Measurements from ENCODE around the gene FBXL2. TPM values are rescaled to one million over a fixed set of nuclear protein-coding genes. Genes with fewer than 3 reads are reported as not detected.

Gene FBXL2
- total and polyA plus RNA-seq, 2 of the 4 experiments (the other 2 are of a cell fraction), result 15.8 to 21.0 TPM

DNA sequence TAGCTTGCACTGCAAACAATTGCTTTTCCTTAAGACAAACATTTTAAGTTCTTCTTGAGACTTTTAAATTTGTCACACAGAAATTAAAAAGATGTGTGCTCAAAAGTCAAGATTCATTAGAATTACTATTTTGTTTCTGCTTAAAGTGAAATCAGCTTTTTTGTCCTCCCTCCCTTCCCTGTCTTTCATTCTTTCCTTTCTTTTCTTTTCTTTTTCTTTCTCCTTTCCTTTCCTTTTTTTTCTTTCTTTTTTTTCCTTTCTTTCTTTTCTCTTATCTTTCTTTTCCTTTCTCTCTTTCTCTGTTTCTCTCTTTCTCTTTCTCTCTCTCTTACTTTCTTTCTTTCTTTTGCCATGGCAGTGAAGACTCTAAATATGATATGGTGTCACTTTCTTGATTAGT lies 37.8 kb downstream of the FBXL2 start:
- Histone ChIP-seq H3K36me3 (ENCODE audit: control insufficient read depth, insufficient read depth, low read length) (peaks cover 4% of the 10 kb centered on the region; the same call in 1 of the 2 replicates), H3K56ac (ENCODE audit: extremely low read depth, insufficient read depth, low read length) (no peak overlapping the region), H3K4me2 (ENCODE audit: low read depth, low read length) (no peak overlapping the region), H3K4me1 (ENCODE audit: control insufficient read depth, insufficient read depth, low read length) (peaks cover 6% of the 10 kb centered on the region; the same call in 1 of the 2 replicates), H3K18ac (ENCODE audit: low read depth, low read length) (no peak overlapping the region), H3K9me1 (ENCODE audit: insufficient read depth, low read length) (peaks cover 4% of the 10 kb centered on the region; the same call in 1 of the 2 replicates), H3K23ac (ENCODE audit: low read depth, low read length) (no peak overlapping the region), H3K27me3 (ENCODE audit: control insufficient read depth, insufficient read depth, low read length) (no peaks in the 10 kb centered on the region), H4K91ac (ENCODE audit: insufficient read depth, low read depth, low read length) (no peak overlapping the region), H3K9me3 (ENCODE audit: control insufficient read depth, insufficient read depth, low read length) (peaks cover 6% of the 10 kb centered on the region), H2BK15ac (ENCODE audit: low read depth, low read length) (no peak overlapping the region), H3K27ac (ENCODE audit: insufficient read depth, low read length) (no peak overlapping the region), H4K5ac (ENCODE audit: low read depth, low read length) (no peak overlapping the region), H4K20me1 (ENCODE audit: insufficient read depth, low read length) (0 out of 2 replicates have a peak, but pooled peaks cover 2% of the 10 kb centered on the region), H2BK20ac (ENCODE audit: low read depth, low read length) (no peak overlapping the region), H2BK120ac (ENCODE audit: low read depth, low read length) (no peak overlapping the region), H2AK9ac (replicated peaks; ENCODE audit: low read depth, low read length, poor library complexity) (no peak overlapping the region), H3K4ac (ENCODE audit: low read depth, low read length) (no peak overlapping the region), H2AFZ (replicated peaks; ENCODE audit: low read length, poor library complexity) (no peak overlapping the region), H2BK5ac (ENCODE audit: low read depth, low read length, poor library complexity, severe bottlenecking) (no peak overlapping the region), H3K79me1 (ENCODE audit: low read depth in 1 of 2, low read length in 2 of 2) (peaks cover 9 to 25% of the 10 kb centered on the region in 2 experiments; a peak in 3 of 4 replicates), H3K14ac (replicated peaks; ENCODE audit: low read depth, low read length) (no peak overlapping the region), H4K8ac (ENCODE audit: low read depth in 2 of 2, low read length in 2 of 2) (no peak overlapping the region), H3K9ac (ENCODE audit: low read depth, low read length) (no peak overlapping the region), H3K4me3 (ENCODE audit: insufficient read depth, low read depth, low read length) (no peak overlapping the region), H2AK5ac (ENCODE audit: low read depth, low read length) (no peak overlapping the region)
- ATAC-seq (ENCODE audit: low read depth) (no peak), DNase-seq (no peak)
- BruUV-seq (replicated peaks), result no TSS peak
- intact Hi-C loops (cut with micrococcal nuclease) (loop anchor here (5.0 kb wide), 1 partner anchor 42 kb away; no protein-coding TSS in a partner anchor), dilution Hi-C loops (cut with HindIII; ENCODE audit: low sequenced_read_pairs, unreplicated experiment) (no loop called here), in situ Hi-C loops (cut with MboI; ENCODE audit: low sequenced_read_pairs) (loop anchor here (5.0 kb wide), 1 partner anchor 37 kb away; no protein-coding TSS in a partner anchor)
- ChIA-PET POLR2A (ENCODE audit: unreplicated experiment) (no interaction called here), CTCF (no interaction called here)
- TF ChIP-seq CEBPB (IDR thresholded peaks at IDR 0.05; ENCODE audit: low read depth, low read length) (no peak), MXI1 (IDR thresholded peaks at IDR 0.05; ENCODE audit: borderline replicate concordance, low read depth, low read length) (no peak), FOS (IDR thresholded peaks at IDR 0.05; ENCODE audit: low read depth, low read length) (no peak), CHD1 (IDR thresholded peaks at IDR 0.05; ENCODE audit: low read depth, low read length) (no peak), RCOR1 (IDR thresholded peaks at IDR 0.05; ENCODE audit: insufficient replicate concordance, low read length) (no peak), NFE2L2 (IDR thresholded peaks at IDR 0.05; ENCODE audit: low read depth, low read length) (no peak)
- TF ChIP-seq, protein P1, sequence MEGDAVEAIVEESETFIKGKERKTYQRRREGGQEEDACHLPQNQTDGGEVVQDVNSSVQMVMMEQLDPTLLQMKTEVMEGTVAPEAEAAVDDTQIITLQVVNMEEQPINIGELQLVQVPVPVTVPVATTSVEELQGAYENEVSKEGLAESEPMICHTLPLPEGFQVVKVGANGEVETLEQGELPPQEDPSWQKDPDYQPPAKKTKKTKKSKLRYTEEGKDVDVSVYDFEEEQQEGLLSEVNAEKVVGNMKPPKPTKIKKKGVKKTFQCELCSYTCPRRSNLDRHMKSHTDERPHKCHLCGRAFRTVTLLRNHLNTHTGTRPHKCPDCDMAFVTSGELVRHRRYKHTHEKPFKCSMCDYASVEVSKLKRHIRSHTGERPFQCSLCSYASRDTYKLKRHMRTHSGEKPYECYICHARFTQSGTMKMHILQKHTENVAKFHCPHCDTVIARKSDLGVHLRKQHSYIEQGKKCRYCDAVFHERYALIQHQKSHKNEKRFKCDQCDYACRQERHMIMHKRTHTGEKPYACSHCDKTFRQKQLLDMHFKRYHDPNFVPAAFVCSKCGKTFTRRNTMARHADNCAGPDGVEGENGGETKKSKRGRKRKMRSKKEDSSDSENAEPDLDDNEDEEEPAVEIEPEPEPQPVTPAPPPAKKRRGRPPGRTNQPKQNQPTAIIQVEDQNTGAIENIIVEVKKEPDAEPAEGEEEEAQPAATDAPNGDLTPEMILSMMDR (conservative IDR thresholded peaks at IDR 0.05; ENCODE audit: low read depth, low read length), result no peak
